ENCODE data around the gene NDUFB3. TPM values are rescaled to one million over a fixed set of nuclear protein-coding genes. Genes with fewer than 3 reads are reported as not detected.

The NDUFB3 gene
- total and polyA plus RNA-seq, 5 donors from 2014 or later = 26.2 to 370 (median 294) TPM

DNA sequence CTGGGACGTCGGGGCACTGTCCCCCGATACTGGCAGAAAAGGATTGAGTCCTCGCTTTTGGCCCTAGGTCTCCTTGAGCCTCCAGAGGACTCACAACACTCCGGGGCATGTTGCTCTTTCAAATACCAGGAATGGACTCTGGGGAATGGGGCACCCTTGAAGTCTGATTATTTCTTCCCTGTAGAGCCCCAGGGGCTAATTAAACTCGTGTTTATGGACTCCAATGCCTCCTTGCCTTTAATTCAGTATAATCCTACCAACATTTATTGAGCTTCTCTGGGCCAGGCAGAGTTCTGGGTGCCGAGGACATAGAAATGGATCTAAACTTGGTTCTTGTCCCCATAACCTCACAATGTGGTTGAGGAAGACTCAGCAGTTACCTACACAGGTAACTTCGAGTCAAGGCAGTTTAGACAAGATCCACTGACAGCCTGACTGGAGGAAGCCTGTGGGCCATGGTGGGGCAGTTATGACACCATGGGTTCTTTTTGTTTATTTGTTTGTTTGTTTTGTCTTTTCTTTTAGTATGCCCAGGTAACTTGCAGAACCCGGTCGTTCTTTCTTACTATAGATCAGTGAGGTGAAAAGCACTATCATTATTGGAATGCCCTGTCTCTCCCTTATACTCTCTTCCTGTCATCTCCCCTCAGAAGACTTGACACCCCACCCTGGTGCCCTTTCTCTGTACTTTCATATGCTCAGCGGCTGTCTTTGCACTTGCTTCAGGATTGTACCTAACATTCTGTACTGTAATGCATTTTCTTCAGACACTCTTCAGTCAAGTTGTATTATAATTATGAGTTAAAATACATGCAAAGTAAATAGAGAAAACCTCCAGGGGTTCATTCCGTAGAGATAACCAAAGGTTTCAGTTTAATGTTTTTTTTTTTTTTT lies 47.4 kb downstream of the NDUFB3 start:
- Histone ChIP-seq H3K4me1 (ENCODE audit: control insufficient read depth, insufficient read depth, low read length, poor library complexity, severe bottlenecking) (peaks cover 86% of the 10 kb centered on the region), H3K27ac (ENCODE audit: insufficient read depth, low read length, poor library complexity, severe bottlenecking) (peak overlapping the region; percentile 93), H3K9me3 (ENCODE audit: control insufficient read depth in 2 of 2, low read length in 2 of 2) (no peaks in the 10 kb centered on the region), H3K27me3 (ENCODE audit: control insufficient read depth, insufficient read depth, low read length) (no peaks in the 10 kb centered on the region), H3K36me3 (ENCODE audit: control insufficient read depth, insufficient read depth, low read length) (peaks cover 3% of the 10 kb centered on the region), H3K4me3 (ENCODE audit: low read depth, low read length) (peak overlapping the region; percentile 100)
- ATAC-seq (ENCODE audit: low read depth in 2 of 2) = no peak
- no peaks in the 10 kb centered on the region for H3K9me3 Mint-ChIP-seq
- peak overlapping the region; percentile 93 to 96 (median 94) for H3K4me3 Mint-ChIP-seq
- peaks cover 20% of the 10 kb centered on the region for H3K36me3 Mint-ChIP-seq
- H3K4me1 Mint-ChIP-seq = peaks cover 5 to 61% (median 37%) of the 10 kb centered on the region in 4 donors
- peak overlapping the region; percentile 90 to 100 (median 99) for H3K27ac Mint-ChIP-seq
- peak in 2 of 3 donors; percentile 23 to 61 for DNase-seq
- H3K27me3 Mint-ChIP-seq = peaks cover 5% of the 10 kb centered on the region

DNA sequence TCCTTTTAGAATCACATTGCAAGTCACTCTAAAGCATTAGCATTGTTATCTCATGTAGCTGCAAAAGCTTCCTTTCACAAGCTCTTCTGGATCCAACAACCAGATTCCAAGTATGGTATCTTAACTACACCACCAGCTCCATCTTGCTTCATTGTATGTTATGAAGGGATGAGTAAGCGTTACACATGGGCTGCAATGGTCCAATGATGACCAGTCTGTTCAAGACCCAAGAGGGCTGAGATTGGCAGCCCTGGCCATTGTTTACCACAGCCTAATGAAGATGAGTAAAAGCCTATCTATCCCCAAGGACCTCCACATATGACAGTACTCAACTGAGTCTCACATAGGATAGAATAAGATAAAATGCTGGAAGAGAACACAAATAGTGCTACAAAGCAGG lies 50.5 kb downstream of the NDUFB3 start:
- Histone ChIP-seq H3K27ac (ENCODE audit: insufficient read depth, low read length, poor library complexity, severe bottlenecking) (peak overlapping the region; percentile 93), H3K9me3 (ENCODE audit: control insufficient read depth in 2 of 2, low read length in 2 of 2) (no peaks in the 10 kb centered on the region), H3K4me1 (ENCODE audit: control insufficient read depth, insufficient read depth, low read length, poor library complexity, severe bottlenecking) (peaks cover 94% of the 10 kb centered on the region), H3K36me3 (ENCODE audit: control insufficient read depth, insufficient read depth, low read length) (peaks cover 3% of the 10 kb centered on the region), H3K4me3 (ENCODE audit: low read depth, low read length) (peak overlapping the region; percentile 100), H3K27me3 (ENCODE audit: control insufficient read depth, insufficient read depth, low read length) (no peaks in the 10 kb centered on the region)
- ATAC-seq (ENCODE audit: low read depth in 2 of 2) (no peak), DNase-seq (no peak)
- H3K4me3 Mint-ChIP-seq = peak overlapping the region; percentile 93 to 96 (median 94)
- H3K4me1 Mint-ChIP-seq = peaks cover 20 to 74% (median 56%) of the 10 kb centered on the region in 4 donors
- H3K27me3 Mint-ChIP-seq = peaks cover 5% of the 10 kb centered on the region
- H3K27ac Mint-ChIP-seq = peak overlapping the region; percentile 60 to 98 (median 90)
- no peaks in the 10 kb centered on the region for H3K9me3 Mint-ChIP-seq
- peaks cover 20% of the 10 kb centered on the region for H3K36me3 Mint-ChIP-seq

DNA sequence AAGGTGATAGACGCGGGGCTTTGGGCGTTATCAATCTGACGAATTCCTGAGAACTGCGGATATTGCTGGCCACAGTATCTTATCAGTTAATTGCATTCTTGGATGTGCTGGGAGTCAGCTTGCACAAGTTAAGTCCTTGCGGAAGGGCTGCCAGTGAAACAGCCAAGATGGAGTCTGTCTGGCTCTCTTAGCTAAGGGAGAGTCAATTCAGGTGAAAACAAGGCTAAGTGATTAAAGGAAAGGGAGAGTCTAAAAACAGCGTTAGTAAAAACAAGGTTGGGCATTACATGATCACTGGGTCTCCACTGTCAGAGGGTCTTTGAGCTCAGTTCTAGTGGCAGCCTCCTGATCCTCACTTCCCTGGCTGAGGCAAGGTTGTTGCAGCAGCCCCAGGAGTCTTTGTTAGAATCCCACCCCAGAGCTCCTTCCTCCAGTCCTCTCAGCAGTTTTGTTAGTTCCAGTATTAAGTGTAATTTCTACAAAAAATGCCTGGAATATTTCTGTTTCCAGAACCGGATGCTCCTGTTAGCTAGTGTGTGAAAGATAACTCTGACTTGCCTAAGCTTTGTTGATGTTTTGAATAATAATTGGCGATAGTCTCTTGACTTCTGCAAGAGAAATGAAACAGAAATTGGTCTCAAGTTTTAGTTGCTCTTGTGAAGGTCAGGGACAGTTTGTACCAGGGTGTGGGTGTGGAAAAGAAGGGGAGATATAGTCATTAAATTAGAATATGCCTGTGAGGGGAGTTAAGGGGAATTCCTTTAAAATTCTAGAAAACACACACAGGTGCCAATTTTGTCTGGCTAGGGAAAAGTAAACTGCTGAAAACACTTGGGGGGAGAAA lies 54.7 kb downstream of the NDUFB3 start:
- Mint-ChIP-seq H3K27me3 (no peaks in the 10 kb centered on the region), H3K9me3 (no peaks in the 10 kb centered on the region), H3K27ac (peak overlapping the region; percentile 90 to 100 (median 96)), H3K4me1 (peaks cover 44 to 92% (median 76%) of the 10 kb centered on the region in 4 donors), H3K36me3 (peaks cover 15% of the 10 kb centered on the region), H3K4me3 (peak overlapping the region; percentile 93 to 96 (median 94))
- H3K4me3 ChIP-seq (ENCODE audit: low read depth, low read length) = peak overlapping the region; percentile 100
- no peaks in the 10 kb centered on the region for H3K9me3 ChIP-seq (ENCODE audit: control insufficient read depth in 2 of 2, low read length in 2 of 2)
- H3K4me1 ChIP-seq (ENCODE audit: control insufficient read depth, insufficient read depth, low read length, poor library complexity, severe bottlenecking) = peaks cover 98% of the 10 kb centered on the region
- H3K27me3 ChIP-seq (ENCODE audit: control insufficient read depth, insufficient read depth, low read length) = no peaks in the 10 kb centered on the region
- H3K36me3 ChIP-seq (ENCODE audit: control insufficient read depth, insufficient read depth, low read length) = peaks cover 3% of the 10 kb centered on the region
- DNase-seq (peak in 1 of 3 donors; percentile 66), ATAC-seq (ENCODE audit: low read depth in 2 of 2) (no peak)
- H3K27ac ChIP-seq (ENCODE audit: insufficient read depth, low read length, poor library complexity, severe bottlenecking) = peak overlapping the region; percentile 93

DNA sequence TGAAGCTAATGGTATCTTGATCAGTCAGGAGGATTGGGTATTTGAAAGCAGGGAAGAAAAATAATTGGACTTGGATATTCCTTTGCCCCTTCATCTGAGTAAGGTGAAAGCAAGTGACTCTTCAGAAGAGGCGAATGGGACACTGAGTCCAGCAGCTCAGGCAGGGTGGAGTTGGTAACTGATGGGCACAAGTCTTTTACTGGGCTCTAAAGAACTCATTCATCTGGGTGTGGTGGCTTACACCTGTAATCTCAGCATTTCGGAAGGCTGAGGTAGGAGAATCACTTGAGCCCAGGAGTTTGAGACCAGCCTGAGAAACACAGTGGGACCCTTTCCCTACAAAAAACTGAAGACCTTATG lies 55.3 kb downstream of the NDUFB3 start:
- Histone ChIP-seq H3K36me3 (ENCODE audit: control insufficient read depth, insufficient read depth, low read length) (peaks cover 4% of the 10 kb centered on the region), H3K4me1 (ENCODE audit: control insufficient read depth, insufficient read depth, low read length, poor library complexity, severe bottlenecking) (peaks cover 98% of the 10 kb centered on the region), H3K9me3 (ENCODE audit: control insufficient read depth in 2 of 2, low read length in 2 of 2) (no peaks in the 10 kb centered on the region), H3K27ac (ENCODE audit: insufficient read depth, low read length, poor library complexity, severe bottlenecking) (peak overlapping the region; percentile 93), H3K4me3 (ENCODE audit: low read depth, low read length) (peak overlapping the region; percentile 100), H3K27me3 (ENCODE audit: control insufficient read depth, insufficient read depth, low read length) (no peaks in the 10 kb centered on the region)
- peak overlapping the region; percentile 93 to 96 (median 94) for H3K4me3 Mint-ChIP-seq
- H3K36me3 Mint-ChIP-seq = peaks cover 16% of the 10 kb centered on the region
- no peaks in the 10 kb centered on the region for H3K27me3 Mint-ChIP-seq
- peak overlapping the region; percentile 90 to 100 (median 96) for H3K27ac Mint-ChIP-seq
- H3K9me3 Mint-ChIP-seq = no peaks in the 10 kb centered on the region
- ATAC-seq (ENCODE audit: low read depth in 2 of 2) (no peak), DNase-seq (peak in 1 of 3 donors; percentile 57)
- peaks cover 46 to 92% (median 76%) of the 10 kb centered on the region in 4 donors for H3K4me1 Mint-ChIP-seq

DNA sequence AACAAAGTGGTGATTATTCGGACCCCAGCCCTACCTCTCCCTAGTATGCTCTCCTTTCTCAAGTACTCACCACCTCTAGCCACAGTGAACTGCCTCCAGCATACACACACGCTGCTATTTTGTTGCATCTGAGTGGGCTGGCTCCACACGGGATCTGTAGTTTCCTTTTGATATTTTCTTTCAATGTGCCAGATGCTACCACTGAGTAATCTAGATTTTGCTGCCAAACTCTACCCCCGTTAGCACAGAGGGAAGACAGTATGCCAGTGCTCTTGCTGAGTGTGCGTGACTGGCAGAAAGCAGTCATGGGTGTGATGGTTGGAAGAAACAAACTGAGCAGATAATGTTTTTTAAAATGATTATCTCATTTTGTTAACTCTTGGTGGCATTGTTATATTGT lies 55.8 kb downstream of the NDUFB3 start:
- Mint-ChIP-seq H3K36me3 (peaks cover 15% of the 10 kb centered on the region), H3K4me1 (peaks cover 48 to 92% (median 76%) of the 10 kb centered on the region in 4 donors), H3K9me3 (no peaks in the 10 kb centered on the region), H3K27ac (peak overlapping the region; percentile 90 to 100 (median 96)), H3K4me3 (peak overlapping the region; percentile 93 to 96 (median 94)), H3K27me3 (no peaks in the 10 kb centered on the region)
- Histone ChIP-seq H3K9me3 (ENCODE audit: control insufficient read depth in 2 of 2, low read length in 2 of 2) (no peaks in the 10 kb centered on the region), H3K4me3 (ENCODE audit: low read depth, low read length) (peak overlapping the region; percentile 100), H3K27ac (ENCODE audit: insufficient read depth, low read length, poor library complexity, severe bottlenecking) (peak overlapping the region; percentile 93), H3K36me3 (ENCODE audit: control insufficient read depth, insufficient read depth, low read length) (peaks cover 5% of the 10 kb centered on the region), H3K4me1 (ENCODE audit: control insufficient read depth, insufficient read depth, low read length, poor library complexity, severe bottlenecking) (peaks cover 98% of the 10 kb centered on the region), H3K27me3 (ENCODE audit: control insufficient read depth, insufficient read depth, low read length) (no peaks in the 10 kb centered on the region)
- peak in 1 of 3 donors; percentile 75 for DNase-seq
- ATAC-seq (ENCODE audit: low read depth in 2 of 2) = peak; percentile 27 to 31

DNA sequence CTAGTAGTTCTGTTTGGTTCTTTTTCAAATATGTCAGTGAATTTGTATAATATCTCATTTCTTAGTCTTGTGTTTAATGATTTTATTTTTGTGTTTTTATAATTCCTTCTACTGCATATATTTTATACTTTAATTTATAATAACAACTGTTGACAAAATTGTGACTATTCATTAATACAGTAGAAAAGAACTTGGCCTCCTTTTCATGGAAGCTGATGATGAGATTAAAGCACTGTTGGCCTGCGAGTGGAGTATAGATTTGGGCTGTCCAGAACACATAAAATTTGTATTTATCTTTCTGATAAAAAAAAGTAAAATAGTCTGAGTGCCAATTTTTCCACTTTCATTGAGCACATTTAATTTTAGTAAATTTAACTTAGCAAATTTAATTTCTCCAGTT lies 56.2 kb downstream of the NDUFB3 start:
- Mint-ChIP-seq H3K9me3 (no peaks in the 10 kb centered on the region), H3K4me3 (peak overlapping the region; percentile 93 to 96 (median 94)), H3K36me3 (peaks cover 17% of the 10 kb centered on the region), H3K27me3 (no peaks in the 10 kb centered on the region), H3K4me1 (peaks cover 53 to 92% (median 76%) of the 10 kb centered on the region in 4 donors), H3K27ac (peak overlapping the region; percentile 90 to 100 (median 96))
- no peaks in the 10 kb centered on the region for H3K9me3 ChIP-seq (ENCODE audit: control insufficient read depth in 2 of 2, low read length in 2 of 2)
- H3K4me1 ChIP-seq (ENCODE audit: control insufficient read depth, insufficient read depth, low read length, poor library complexity, severe bottlenecking) = peaks cover 97% of the 10 kb centered on the region
- peak overlapping the region; percentile 100 for H3K4me3 ChIP-seq (ENCODE audit: low read depth, low read length)
- no peaks in the 10 kb centered on the region for H3K27me3 ChIP-seq (ENCODE audit: control insufficient read depth, insufficient read depth, low read length)
- DNase-seq (no peak), ATAC-seq (ENCODE audit: low read depth in 2 of 2) (no peak)
- peak overlapping the region; percentile 93 for H3K27ac ChIP-seq (ENCODE audit: insufficient read depth, low read length, poor library complexity, severe bottlenecking)
- H3K36me3 ChIP-seq (ENCODE audit: control insufficient read depth, insufficient read depth, low read length) = peaks cover 7% of the 10 kb centered on the region

DNA sequence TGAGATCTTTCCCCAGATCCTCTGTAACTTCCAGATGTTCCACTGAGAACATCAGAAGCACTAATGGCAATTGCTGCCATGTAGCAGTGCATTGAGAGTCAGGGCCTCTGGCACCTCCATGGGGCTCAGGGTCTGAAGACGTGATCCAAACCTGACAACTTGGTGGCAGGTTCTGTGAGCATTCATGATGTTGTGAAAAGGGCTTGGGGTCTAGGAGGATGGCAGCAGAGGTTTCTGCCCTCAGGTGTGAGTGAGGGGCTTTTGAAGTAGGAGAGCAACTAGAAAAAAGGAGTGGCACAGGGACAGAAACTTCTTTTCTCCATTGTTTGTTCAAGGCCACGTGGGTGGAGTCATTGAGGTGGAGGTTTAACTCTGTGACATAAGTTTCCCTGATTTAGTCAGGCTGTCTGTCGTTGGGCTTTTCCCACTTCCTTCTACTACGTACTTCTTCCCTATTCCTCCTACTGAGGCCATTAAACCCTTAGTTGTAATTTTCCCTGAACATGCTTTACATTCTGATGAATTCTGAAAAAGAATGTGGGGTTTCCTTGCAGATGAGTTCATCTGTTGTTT lies 57.2 kb downstream of the NDUFB3 start:
- Histone ChIP-seq H3K9me3 (ENCODE audit: control insufficient read depth in 2 of 2, low read length in 2 of 2) (no peaks in the 10 kb centered on the region), H3K4me1 (ENCODE audit: control insufficient read depth, insufficient read depth, low read length, poor library complexity, severe bottlenecking) (peaks cover 92% of the 10 kb centered on the region), H3K27me3 (ENCODE audit: control insufficient read depth, insufficient read depth, low read length) (no peaks in the 10 kb centered on the region), H3K4me3 (ENCODE audit: low read depth, low read length) (peak overlapping the region; percentile 100), H3K27ac (ENCODE audit: insufficient read depth, low read length, poor library complexity, severe bottlenecking) (peak overlapping the region; percentile 93), H3K36me3 (ENCODE audit: control insufficient read depth, insufficient read depth, low read length) (peaks cover 10% of the 10 kb centered on the region)
- ATAC-seq (ENCODE audit: low read depth in 2 of 2) (no peak), DNase-seq (peak in 1 of 3 donors; percentile 51)
- no peaks in the 10 kb centered on the region for H3K9me3 Mint-ChIP-seq
- H3K27ac Mint-ChIP-seq = peak overlapping the region; percentile 96 to 99 (median 98)
- H3K36me3 Mint-ChIP-seq = peaks cover 20% of the 10 kb centered on the region
- H3K27me3 Mint-ChIP-seq = no peaks in the 10 kb centered on the region
- H3K4me1 Mint-ChIP-seq = peaks cover 54 to 92% (median 74%) of the 10 kb centered on the region in 4 donors
- peak overlapping the region; percentile 86 to 90 (median 86) for H3K4me3 Mint-ChIP-seq
